ENCODE measurements around the gene PACRG. TPM values are rescaled to one million over a fixed set of nuclear protein-coding genes. Genes with fewer than 3 reads are reported as not detected.
"Not testable (repeated sequence)": the region's sequence is repeated elsewhere in the genome, so short reads cannot be mapped to it uniquely, and the experiment has no call there.

Gene PACRG
- not detected in 2 replicates for total RNA-seq (2014; rRNA removed; shearing (Covaris generic))
- total RNA-seq (2022): not detected in 2 replicates
- percentile 6 among the genes with signal in this experiment for Bru-seq, nascent RNA
- percentile 7 among the genes with signal in this experiment for BruChase-seq, experiment 1, labeled RNA remaining after a 6-hour chase
- BruChase-seq, experiment 2, labeled RNA remaining after a 2-hour chase: percentile 10 among the genes with signal in this experiment
- long read RNA-seq: 0 reads

DNA sequence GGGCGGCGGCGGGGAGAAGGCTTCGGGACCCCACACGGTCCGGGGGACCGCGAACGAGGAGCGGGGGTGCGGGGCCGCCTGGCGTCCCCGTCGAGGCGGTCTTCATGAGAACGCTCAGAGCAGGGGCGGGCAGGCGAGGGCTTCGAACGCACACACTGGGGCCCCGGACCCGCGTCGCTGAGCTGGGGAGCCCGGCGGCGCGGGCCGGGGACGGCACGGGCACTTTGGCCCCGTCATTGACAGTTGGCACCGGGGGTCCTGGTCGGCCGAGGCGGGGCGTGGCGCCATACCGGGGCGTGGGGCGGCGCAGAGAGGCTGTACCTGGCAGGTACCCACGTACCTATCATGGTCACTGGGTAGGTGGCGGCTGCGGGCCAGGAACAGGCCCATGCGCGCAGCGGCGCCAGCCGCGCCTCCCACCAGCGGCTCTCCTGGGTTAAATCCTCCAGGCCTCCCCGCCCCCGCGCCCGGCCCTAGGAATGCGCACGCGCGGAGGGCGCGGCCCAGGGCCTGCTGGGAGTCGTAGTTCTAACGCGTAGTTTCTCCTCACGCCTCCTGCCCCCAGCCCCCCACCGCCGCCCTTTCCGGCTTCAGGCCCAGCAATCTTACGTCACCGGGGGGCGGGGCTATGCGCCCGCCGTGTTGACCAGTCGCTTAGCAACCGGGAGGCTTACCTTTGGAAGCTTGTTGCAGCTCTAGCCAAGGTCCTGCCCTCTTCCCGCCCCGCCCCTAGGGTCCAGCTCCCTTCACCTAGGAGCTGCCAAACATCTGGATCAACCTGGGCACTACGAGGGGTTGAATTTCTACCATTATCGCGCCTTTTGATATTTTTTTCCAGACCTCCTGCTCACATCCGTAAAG, at the start of gene PACRG, which contains the start of gene PRKN:
Gene PACRG, plus strand, starts transcription at position 653 of the 861 bp plus-strand sequence.
Gene PRKN, minus strand, starts transcription at position 445 of the 861 bp plus-strand sequence.
- no peaks in the 10 kb centered on the region for H3K9me2 ChIP-seq (ENCODE audit: insufficient read depth, low read length)
- DNase-seq (ENCODE audit: low spot score): peak; percentile 96
- intact Hi-C loops (cut with micrococcal nuclease; ENCODE audit: unreplicated experiment): loop anchor here (5.0 kb wide), 1 partner anchor 685 kb away; the partner anchor contains the start of gene QKI
- no peaks in the 10 kb centered on the region for H3K9me3 ChIP-seq (ENCODE audit: low read length)
- H3K36me3 ChIP-seq (ENCODE audit: insufficient read depth, low read length): no peaks in the 10 kb centered on the region
- POLR2A ChIA-PET: interaction anchor here (0.6 to 1.6 kb wide), 4 partner anchors 11 to 1801 kb away, joined by 3 to 4 read pairs (median 4); no protein-coding TSS in a partner anchor
- H3K4me2 ChIP-seq (ENCODE audit: low read length): peak within 1 kb of the TSS; percentile 77
- H3K4me3 ChIP-seq (ENCODE audit: low read depth, low read length, poor library complexity, severe bottlenecking): peak within 1 kb of the TSS; percentile 78
- no TSS peak for BruUV-seq (replicated peaks)
- H4K20me1 ChIP-seq (ENCODE audit: insufficient read depth, low read length): no peaks in the 10 kb centered on the region
- CTCF ChIA-PET (ENCODE audit: unreplicated experiment): no interaction called here
- no peak for TF ChIP-seq EZH2phosphoT487 (IDR thresholded peaks at IDR 0.05; ENCODE audit: borderline replicate concordance, low read depth, low read length)
- TF ChIP-seq, protein P1, sequence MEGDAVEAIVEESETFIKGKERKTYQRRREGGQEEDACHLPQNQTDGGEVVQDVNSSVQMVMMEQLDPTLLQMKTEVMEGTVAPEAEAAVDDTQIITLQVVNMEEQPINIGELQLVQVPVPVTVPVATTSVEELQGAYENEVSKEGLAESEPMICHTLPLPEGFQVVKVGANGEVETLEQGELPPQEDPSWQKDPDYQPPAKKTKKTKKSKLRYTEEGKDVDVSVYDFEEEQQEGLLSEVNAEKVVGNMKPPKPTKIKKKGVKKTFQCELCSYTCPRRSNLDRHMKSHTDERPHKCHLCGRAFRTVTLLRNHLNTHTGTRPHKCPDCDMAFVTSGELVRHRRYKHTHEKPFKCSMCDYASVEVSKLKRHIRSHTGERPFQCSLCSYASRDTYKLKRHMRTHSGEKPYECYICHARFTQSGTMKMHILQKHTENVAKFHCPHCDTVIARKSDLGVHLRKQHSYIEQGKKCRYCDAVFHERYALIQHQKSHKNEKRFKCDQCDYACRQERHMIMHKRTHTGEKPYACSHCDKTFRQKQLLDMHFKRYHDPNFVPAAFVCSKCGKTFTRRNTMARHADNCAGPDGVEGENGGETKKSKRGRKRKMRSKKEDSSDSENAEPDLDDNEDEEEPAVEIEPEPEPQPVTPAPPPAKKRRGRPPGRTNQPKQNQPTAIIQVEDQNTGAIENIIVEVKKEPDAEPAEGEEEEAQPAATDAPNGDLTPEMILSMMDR (conservative IDR thresholded peaks at IDR 0.05; ENCODE audit: low read length): no peak
- no peak within 1 kb of the TSS for H3K27ac ChIP-seq (ENCODE audit: low read depth, low read length, poor library complexity, severe bottlenecking)
- no peaks in the 10 kb centered on the region for H3K79me2 ChIP-seq (ENCODE audit: insufficient read depth, low read depth, low read length)
- H2AFZ ChIP-seq (ENCODE audit: low read length): peak within 1 kb of the TSS; percentile 63
- H3K4me1 ChIP-seq (ENCODE audit: insufficient read depth, low read length, poor library complexity, severe bottlenecking): peaks cover 4% of the 10 kb centered on the region

DNA sequence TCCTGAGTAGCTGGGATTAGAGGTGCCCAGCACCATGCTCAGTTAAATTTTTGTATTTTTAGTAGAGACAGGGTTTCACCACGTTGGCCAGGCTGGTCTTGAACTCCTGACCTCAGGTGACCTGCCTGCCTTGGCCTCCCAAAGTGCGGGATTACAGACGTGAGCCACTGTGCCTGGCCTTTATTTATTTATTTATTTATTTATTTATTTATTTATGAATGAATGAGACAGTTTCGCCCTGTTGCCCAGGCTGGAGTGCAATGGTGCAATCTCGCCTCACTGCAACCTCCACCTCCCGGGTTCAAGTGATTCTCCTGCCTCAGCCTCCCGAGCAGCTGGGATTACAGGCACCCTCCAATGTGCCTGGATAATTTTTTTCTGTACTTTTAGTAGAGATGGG, 48.9 kb upstream of the PACRG start:
- H3K9me3 ChIP-seq (ENCODE audit: low read length); H3K36me3 ChIP-seq (ENCODE audit: insufficient read depth, low read length); H3K27ac ChIP-seq (ENCODE audit: low read depth, low read length, poor library complexity, severe bottlenecking); intact Hi-C loops (cut with micrococcal nuclease; ENCODE audit: unreplicated experiment); H4K20me1 ChIP-seq (ENCODE audit: insufficient read depth, low read length); H2AFZ ChIP-seq (ENCODE audit: low read length); BruUV-seq (replicated peaks); CTCF ChIA-PET (ENCODE audit: unreplicated experiment); H3K4me1 ChIP-seq (ENCODE audit: insufficient read depth, low read length, poor library complexity, severe bottlenecking); H3K9me2 ChIP-seq (ENCODE audit: insufficient read depth, low read length); POLR2A ChIA-PET; H3K4me3 ChIP-seq (ENCODE audit: low read depth, low read length, poor library complexity, severe bottlenecking); H3K79me2 ChIP-seq (ENCODE audit: insufficient read depth, low read depth, low read length); H3K4me2 ChIP-seq (ENCODE audit: low read length); DNase-seq (ENCODE audit: low spot score): not testable (repeated sequence)

DNA sequence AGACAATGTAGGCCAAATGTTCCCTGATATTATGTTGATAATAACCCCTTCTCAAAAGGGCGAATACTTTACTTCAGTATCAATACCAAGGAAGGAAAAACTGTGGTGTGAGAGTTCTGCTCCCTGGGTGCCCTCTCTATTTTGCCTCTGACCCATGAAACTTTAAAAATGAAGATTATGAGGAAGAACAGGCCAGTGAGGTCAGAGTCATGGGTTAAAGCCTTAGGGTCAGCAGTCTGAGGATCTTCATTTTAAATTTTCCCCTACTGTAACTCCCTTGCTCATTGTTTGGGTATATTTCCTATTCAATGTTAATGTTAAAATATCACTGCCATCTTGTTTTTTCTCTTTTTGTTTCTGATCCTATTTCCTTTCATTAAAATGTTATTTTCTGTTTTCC, 48.1 kb upstream of the PACRG start:
- Histone ChIP-seq H3K4me3 (ENCODE audit: low read depth, low read length, poor library complexity, severe bottlenecking) (no peak overlapping the region), H3K4me1 (ENCODE audit: insufficient read depth, low read length, poor library complexity, severe bottlenecking) (no peaks in the 10 kb centered on the region), H3K9me2 (ENCODE audit: insufficient read depth, low read length) (no peaks in the 10 kb centered on the region), H3K4me2 (ENCODE audit: low read length) (no peak overlapping the region), H4K20me1 (ENCODE audit: insufficient read depth, low read length) (no peaks in the 10 kb centered on the region), H3K36me3 (ENCODE audit: insufficient read depth, low read length) (no peaks in the 10 kb centered on the region), H3K9me3 (ENCODE audit: low read length) (no peaks in the 10 kb centered on the region), H2AFZ (ENCODE audit: low read length) (no peak overlapping the region), H3K27ac (ENCODE audit: low read depth, low read length, poor library complexity, severe bottlenecking) (no peak overlapping the region), H3K79me2 (ENCODE audit: insufficient read depth, low read depth, low read length) (no peaks in the 10 kb centered on the region)
- no TSS peak for BruUV-seq (replicated peaks)
- DNase-seq (ENCODE audit: low spot score): no peak
- TF ChIP-seq, protein P1 (conservative IDR thresholded peaks at IDR 0.05; ENCODE audit: low read length): no peak
- no peak for TF ChIP-seq EZH2phosphoT487 (IDR thresholded peaks at IDR 0.05; ENCODE audit: borderline replicate concordance, low read depth, low read length)
- intact Hi-C loops (cut with micrococcal nuclease; ENCODE audit: unreplicated experiment): no loop called here
- ChIA-PET POLR2A (no interaction called here), CTCF (ENCODE audit: unreplicated experiment) (no interaction called here)

All from OCI-LY7 (cell line).